ENCODE measurements around the gene AFTPH. TPM values are rescaled to one million over a fixed set of nuclear protein-coding genes. Genes with fewer than 3 reads are reported as not detected.

AFTPH gene
- total RNA-seq, 4 donors from 2014 or later, result 24.1 to 62.4 (median 37.4) TPM

DNA sequence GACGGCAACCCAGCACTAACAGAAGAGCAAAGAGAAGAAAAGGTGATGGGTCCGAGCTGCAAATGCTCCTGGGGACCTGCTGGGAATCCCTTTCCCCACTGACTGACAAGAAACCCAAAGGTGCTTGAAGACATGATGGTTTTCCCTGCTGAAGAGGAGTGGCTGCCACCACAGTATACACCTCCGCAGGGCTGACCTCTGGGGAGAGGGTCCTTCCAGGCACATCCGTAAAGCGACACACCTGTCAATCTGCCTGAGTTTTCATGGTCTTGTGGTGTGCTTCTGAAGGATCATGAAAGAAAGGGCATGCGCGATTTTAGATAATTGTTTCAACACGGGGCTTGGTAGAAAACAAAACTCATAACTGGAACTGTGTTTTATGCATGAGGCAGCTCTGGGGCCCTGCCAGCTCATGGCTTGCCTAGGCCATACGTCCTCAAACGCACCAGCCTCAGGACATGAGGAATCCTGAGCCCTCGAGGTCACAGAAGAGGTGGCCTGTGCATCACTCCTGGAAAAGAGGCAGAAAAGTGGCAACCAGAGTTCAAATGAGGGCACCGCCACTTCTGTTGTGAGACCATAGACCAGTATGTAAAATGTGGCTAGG is 77.8 kb downstream of the AFTPH start:
- no peak for TF ChIP-seq POLR2A (IDR thresholded peaks at IDR 0.05)
- TF ChIP-seq, protein P1, sequence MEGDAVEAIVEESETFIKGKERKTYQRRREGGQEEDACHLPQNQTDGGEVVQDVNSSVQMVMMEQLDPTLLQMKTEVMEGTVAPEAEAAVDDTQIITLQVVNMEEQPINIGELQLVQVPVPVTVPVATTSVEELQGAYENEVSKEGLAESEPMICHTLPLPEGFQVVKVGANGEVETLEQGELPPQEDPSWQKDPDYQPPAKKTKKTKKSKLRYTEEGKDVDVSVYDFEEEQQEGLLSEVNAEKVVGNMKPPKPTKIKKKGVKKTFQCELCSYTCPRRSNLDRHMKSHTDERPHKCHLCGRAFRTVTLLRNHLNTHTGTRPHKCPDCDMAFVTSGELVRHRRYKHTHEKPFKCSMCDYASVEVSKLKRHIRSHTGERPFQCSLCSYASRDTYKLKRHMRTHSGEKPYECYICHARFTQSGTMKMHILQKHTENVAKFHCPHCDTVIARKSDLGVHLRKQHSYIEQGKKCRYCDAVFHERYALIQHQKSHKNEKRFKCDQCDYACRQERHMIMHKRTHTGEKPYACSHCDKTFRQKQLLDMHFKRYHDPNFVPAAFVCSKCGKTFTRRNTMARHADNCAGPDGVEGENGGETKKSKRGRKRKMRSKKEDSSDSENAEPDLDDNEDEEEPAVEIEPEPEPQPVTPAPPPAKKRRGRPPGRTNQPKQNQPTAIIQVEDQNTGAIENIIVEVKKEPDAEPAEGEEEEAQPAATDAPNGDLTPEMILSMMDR (IDR thresholded peaks at IDR 0.05), result no peak
- no peak overlapping the region for H3K4me3 ChIP-seq
- H3K27ac ChIP-seq, result no peak overlapping the region
- no peak for DNase-seq
- no peaks in the 10 kb centered on the region for H3K36me3 ChIP-seq
- intact Hi-C loops (cut with DNase I; ENCODE audit: low total_unique reads), result no loop called here
- H3K27me3 ChIP-seq, result no peaks in the 10 kb centered on the region
- no peaks in the 10 kb centered on the region for H3K4me1 ChIP-seq
- no peaks in the 10 kb centered on the region for H3K9me3 ChIP-seq

DNA sequence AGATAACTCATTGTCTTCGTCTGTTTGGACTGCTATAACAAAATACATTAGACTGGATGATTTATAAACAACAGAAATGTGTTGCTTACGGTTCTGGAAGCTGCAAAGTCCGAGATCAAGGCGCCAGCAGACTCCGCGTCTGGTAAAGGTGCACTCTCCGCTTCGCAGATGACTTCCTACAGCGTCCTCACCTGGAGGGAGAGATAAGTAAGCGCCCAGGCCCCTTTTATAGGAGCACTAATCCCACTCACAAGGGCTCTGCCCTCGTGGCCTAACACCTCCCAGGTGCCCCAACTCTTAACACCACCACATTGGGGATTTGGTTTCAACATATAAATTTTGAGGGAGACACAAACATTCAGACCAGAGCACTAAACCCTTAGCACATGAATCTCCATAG is 78.3 kb downstream of the AFTPH start:
- no peak for DNase-seq
- H3K27me3 ChIP-seq, result no peaks in the 10 kb centered on the region
- H3K9me3 ChIP-seq, result no peaks in the 10 kb centered on the region
- H3K4me1 ChIP-seq, result no peaks in the 10 kb centered on the region
- no peak overlapping the region for H3K27ac ChIP-seq
- TF ChIP-seq POLR2A (IDR thresholded peaks at IDR 0.05), result no peak
- TF ChIP-seq, protein P1 (IDR thresholded peaks at IDR 0.05), result no peak
- H3K4me3 ChIP-seq, result no peak overlapping the region
- intact Hi-C loops (cut with DNase I; ENCODE audit: low total_unique reads), result no loop called here
- no peaks in the 10 kb centered on the region for H3K36me3 ChIP-seq

DNA sequence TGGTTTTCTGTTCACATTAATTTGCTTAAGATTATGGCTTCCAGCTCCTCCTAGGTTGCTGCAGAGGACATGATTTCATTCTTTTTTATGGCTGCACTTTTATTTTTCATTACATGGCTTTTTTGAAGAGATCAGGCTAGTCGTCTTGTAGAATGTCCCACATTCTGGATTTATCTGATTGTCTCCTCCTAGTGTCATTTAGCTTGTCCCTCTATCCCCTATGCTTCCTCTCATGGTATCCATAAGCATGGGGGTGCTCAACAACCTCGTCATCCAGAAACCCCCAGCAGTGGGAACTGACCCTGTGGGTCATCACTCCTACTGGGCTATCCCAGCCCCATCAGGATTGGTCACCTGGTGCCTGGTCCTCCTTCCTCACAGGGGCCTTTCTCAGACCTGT is 80.0 kb downstream of the AFTPH start:
- no peaks in the 10 kb centered on the region for H3K36me3 ChIP-seq
- H3K27ac ChIP-seq, result peak overlapping the region in 1 of 2 donors; percentile 62
- H3K4me3 ChIP-seq, result no peak overlapping the region
- DNase-seq, result no peak
- no peaks in the 10 kb centered on the region for H3K9me3 ChIP-seq
- no peaks in the 10 kb centered on the region for H3K4me1 ChIP-seq
- intact Hi-C loops (cut with DNase I; ENCODE audit: low total_unique reads), result no loop called here
- no peaks in the 10 kb centered on the region for H3K27me3 ChIP-seq
- TF ChIP-seq, protein P1 (IDR thresholded peaks at IDR 0.05), result no peak
- TF ChIP-seq POLR2A (IDR thresholded peaks at IDR 0.05), result no peak

DNA sequence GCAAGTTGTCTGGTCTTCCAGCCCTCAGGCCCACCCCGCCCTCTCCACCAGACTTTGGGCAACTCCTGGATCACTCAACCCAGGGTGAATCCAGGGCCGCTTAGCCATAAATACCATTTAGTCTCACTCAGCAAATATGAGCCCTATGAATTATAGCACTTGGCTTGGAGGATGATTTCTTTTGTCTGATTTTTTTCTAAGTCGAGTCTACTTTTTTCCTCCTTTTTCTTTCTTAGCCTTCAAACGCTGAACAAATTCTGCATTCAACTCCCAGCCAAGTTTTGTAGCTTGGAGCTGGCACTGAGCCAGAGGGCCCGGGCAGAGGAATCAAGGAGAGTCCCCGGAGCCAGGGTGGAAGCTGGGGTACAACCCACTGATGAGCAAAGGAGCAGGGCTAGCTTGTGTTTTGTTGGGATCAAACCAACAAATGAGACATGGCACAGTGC is 80.9 kb downstream of the AFTPH start:
- H3K4me1 ChIP-seq, result no peaks in the 10 kb centered on the region
- no peaks in the 10 kb centered on the region for H3K9me3 ChIP-seq
- no peaks in the 10 kb centered on the region for H3K27me3 ChIP-seq
- TF ChIP-seq POLR2A (IDR thresholded peaks at IDR 0.05), result no peak
- TF ChIP-seq, protein P1 (IDR thresholded peaks at IDR 0.05), result no peak
- H3K36me3 ChIP-seq, result no peaks in the 10 kb centered on the region
- H3K27ac ChIP-seq, result peak overlapping the region; percentile 42 to 62
- DNase-seq, result peak; percentile 64 to 72
- intact Hi-C loops (cut with DNase I; ENCODE audit: low total_unique reads), result no loop called here
- H3K4me3 ChIP-seq, result no peak overlapping the region

DNA sequence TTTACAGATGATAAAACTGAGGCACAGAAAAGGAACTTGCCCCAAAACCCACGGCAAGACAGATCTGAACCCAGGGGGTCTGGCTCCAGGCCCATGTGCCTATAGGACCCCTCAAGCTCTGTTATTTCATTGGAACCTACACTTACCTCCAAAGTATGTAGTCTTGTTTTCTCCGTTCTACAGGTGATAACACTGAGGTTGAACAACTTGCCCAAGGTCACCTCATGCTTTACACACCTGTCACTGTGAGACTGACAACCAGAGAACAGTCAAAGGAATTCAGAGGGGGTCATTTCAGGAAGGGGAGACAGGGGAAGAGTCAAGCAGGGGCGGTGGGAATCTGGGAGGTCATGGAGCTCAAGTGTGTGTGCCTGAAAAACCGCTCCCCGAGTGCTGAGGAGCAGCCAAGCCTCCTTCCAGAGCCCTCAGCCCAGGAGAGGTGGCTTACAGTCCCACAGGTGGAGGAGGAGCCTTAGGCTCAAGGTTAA is 81.9 kb downstream of the AFTPH start:
- Histone ChIP-seq H3K4me1 (no peaks in the 10 kb centered on the region), H3K4me3 (no peak overlapping the region), H3K36me3 (no peaks in the 10 kb centered on the region), H3K27ac (peak overlapping the region; percentile 42 to 68), H3K27me3 (no peaks in the 10 kb centered on the region), H3K9me3 (no peaks in the 10 kb centered on the region)
- TF ChIP-seq POLR2A (IDR thresholded peaks at IDR 0.05), result no peak
- TF ChIP-seq, protein P1 (IDR thresholded peaks at IDR 0.05), result no peak
- no peak for DNase-seq
- intact Hi-C loops (cut with DNase I; ENCODE audit: low total_unique reads), result no loop called here

All from uterus (tissue), 4 donors.